Measurements from ENCODE around the gene JAKMIP3. TPM values are rescaled to one million over a fixed set of nuclear protein-coding genes. Genes with fewer than 3 reads are reported as not detected.

JAKMIP3 gene
- total and polyA plus RNA-seq, 7 experiments from 2014 or later = 0.15 to 1.4 (median 0.31) TPM; not detected in 1

DNA sequence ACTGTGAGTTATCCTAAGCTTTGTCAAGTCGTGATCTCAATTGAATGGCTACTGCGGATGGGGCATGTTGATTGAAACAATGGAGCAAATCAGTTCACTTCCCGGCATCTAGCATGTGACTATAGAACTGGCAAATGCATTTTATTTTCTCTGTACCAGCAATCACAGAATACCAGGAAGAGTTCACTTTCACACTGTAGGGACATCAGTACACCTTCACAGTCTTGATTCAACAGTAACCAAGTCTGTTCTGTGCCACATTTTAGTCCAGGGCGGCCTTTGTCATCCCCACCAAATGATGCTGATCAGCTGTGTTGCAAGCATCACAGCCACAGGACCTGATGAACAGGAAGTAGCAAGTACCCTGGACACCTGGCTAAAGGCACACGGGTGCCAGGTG, 32.1 kb upstream of the JAKMIP3 start:
- H3K36me3 ChIP-seq (ENCODE audit: control insufficient read depth in 2 of 3, insufficient read depth in 3 of 3, low read length in 3 of 3) = no peaks in the 10 kb centered on the region
- no peak overlapping the region for H3K27ac ChIP-seq (ENCODE audit: low read depth, low read length)
- ChIA-PET CTCF (no interaction called here), POLR2A (no interaction called here)
- H3K27me3 Mint-ChIP-seq = peaks cover 55 to 70% (median 59%) of the 10 kb centered on the region in 5 donors
- DNase-seq (no peak), ATAC-seq (no peak)
- H3K4me3 Mint-ChIP-seq = no peak overlapping the region
- H3K9me3 Mint-ChIP-seq = no peaks in the 10 kb centered on the region
- H3K4me3 ChIP-seq (ENCODE audit: low read length) = no peak overlapping the region
- no peaks in the 10 kb centered on the region for H3K9me3 ChIP-seq (ENCODE audit: control insufficient read depth in 2 of 3, low read length in 3 of 3)
- no peak overlapping the region for H3K27ac Mint-ChIP-seq
- peaks cover 0 to 2% (median 0%) of the 10 kb centered on the region in 5 donors for H3K36me3 Mint-ChIP-seq
- intact Hi-C loops (cut with micrococcal nuclease) = no loop called here
- H3K27me3 ChIP-seq (ENCODE audit: control insufficient read depth in 2 of 2, insufficient read depth in 2 of 2, low read length in 2 of 2) = peaks cover 0 to 9% of the 10 kb centered on the region in 2 donors
- H3K4me1 Mint-ChIP-seq = peaks cover 2 to 14% (median 7%) of the 10 kb centered on the region in 7 donors
- H3K4me1 ChIP-seq (ENCODE audit: control insufficient read depth in 2 of 2, insufficient read depth in 2 of 2, low read length in 2 of 2) = no peaks in the 10 kb centered on the region

DNA sequence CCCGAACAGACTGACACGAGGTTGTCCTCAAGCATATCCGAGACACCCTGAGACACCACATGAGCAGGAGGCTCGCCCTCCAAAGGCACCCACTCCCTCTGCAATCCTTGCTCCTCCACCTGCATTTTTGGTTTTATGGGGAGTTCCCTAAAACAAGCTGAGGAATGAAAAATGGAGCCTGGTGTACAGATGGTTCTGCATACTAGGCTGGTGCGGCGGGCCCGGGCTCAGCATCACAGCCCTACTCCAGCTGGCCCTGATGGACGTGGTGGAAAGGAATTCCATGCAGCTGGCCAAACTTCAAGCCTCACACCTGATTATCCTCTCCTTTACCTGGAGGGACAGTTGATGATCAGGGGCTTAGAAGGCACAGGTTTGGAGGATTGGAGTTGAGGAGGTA, 30.3 kb upstream of the JAKMIP3 start:
- no peaks in the 10 kb centered on the region for H3K36me3 Mint-ChIP-seq
- no peak overlapping the region for H3K27ac ChIP-seq (ENCODE audit: low read depth, low read length)
- no peak for ATAC-seq
- no peak overlapping the region for H3K27ac Mint-ChIP-seq
- no peaks in the 10 kb centered on the region for H3K36me3 ChIP-seq (ENCODE audit: control insufficient read depth in 2 of 3, insufficient read depth in 3 of 3, low read length in 3 of 3)
- no peaks in the 10 kb centered on the region for H3K4me1 ChIP-seq (ENCODE audit: control insufficient read depth in 2 of 2, insufficient read depth in 2 of 2, low read length in 2 of 2)
- H3K4me3 ChIP-seq (ENCODE audit: low read length) = no peak overlapping the region
- ChIA-PET CTCF (no interaction called here), POLR2A (no interaction called here)
- H3K27me3 Mint-ChIP-seq = peaks cover 58 to 69% (median 65%) of the 10 kb centered on the region in 5 donors
- peaks cover 0 to 14% (median 7%) of the 10 kb centered on the region in 7 donors for H3K4me1 Mint-ChIP-seq
- peak overlapping the region in 7 of 10 donors; percentile 37 to 67 (median 50) for H3K4me3 Mint-ChIP-seq
- no peaks in the 10 kb centered on the region for H3K9me3 Mint-ChIP-seq
- DNase-seq = no peak
- intact Hi-C loops (cut with micrococcal nuclease) = no loop called here
- H3K27me3 ChIP-seq (ENCODE audit: control insufficient read depth in 2 of 2, insufficient read depth in 2 of 2, low read length in 2 of 2) = peaks cover 0 to 9% of the 10 kb centered on the region in 2 donors
- H3K9me3 ChIP-seq (ENCODE audit: control insufficient read depth in 2 of 3, low read length in 3 of 3) = no peaks in the 10 kb centered on the region

DNA sequence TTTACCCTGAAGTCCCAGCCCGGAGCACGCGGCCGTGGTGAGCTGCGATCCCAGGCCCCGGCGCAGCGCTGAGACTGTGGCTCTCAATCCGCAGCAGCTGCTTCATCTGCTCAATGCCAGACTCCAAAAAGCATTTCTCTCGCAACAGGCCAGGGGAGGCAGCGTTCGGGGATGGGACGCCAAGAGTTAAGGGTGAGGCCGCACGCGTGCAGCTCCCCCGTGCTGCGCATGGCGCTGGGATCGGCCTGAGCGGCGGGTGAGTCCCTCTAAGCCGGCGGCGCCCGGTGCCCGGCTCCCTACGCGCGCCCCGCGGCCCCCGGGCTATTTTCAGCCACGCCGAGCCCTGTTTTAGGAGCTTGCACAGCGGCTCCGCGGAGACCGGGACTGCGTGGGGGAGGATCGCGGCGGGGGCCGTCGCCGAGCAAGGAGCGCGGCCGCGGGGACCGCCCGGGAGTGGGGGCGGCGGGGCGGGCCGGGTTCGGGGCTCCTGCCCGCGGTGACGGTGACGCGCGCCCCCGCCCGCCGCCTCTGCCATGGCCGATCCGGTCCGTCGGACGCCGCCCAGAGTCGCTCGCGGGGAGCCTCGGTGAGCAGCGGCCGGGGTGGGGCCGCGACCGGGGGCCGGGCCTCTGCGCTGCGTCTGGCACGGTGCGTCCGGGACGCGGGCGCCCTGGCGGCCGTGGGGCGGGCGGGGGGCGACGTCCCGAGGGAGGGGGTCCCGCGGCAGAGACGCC, 29.4 kb upstream of the JAKMIP3 start:
- Mint-ChIP-seq H3K4me1 (peaks cover 0 to 14% (median 7%) of the 10 kb centered on the region in 7 donors), H3K27ac (no peak overlapping the region), H3K4me3 (peak overlapping the region in 4 of 10 donors; percentile 47 to 78 (median 56)), H3K27me3 (peaks cover 55 to 74% (median 63%) of the 10 kb centered on the region in 5 donors), H3K36me3 (no peaks in the 10 kb centered on the region), H3K9me3 (no peaks in the 10 kb centered on the region)
- H3K9me3 ChIP-seq (ENCODE audit: control insufficient read depth in 2 of 3, low read length in 3 of 3) = no peaks in the 10 kb centered on the region
- H3K27me3 ChIP-seq (ENCODE audit: control insufficient read depth in 2 of 2, insufficient read depth in 2 of 2, low read length in 2 of 2) = peaks cover 0 to 9% of the 10 kb centered on the region in 2 donors
- H3K36me3 ChIP-seq (ENCODE audit: control insufficient read depth in 2 of 3, insufficient read depth in 3 of 3, low read length in 3 of 3) = no peaks in the 10 kb centered on the region
- H3K27ac ChIP-seq (ENCODE audit: low read depth, low read length) = no peak overlapping the region
- no peak overlapping the region for H3K4me3 ChIP-seq (ENCODE audit: low read length)
- intact Hi-C loops (cut with micrococcal nuclease) = no loop called here
- no peaks in the 10 kb centered on the region for H3K4me1 ChIP-seq (ENCODE audit: control insufficient read depth in 2 of 2, insufficient read depth in 2 of 2, low read length in 2 of 2)
- no peak for DNase-seq
- POLR2A ChIA-PET = no interaction called here
- CTCF ChIA-PET = no interaction called here
- no peak for ATAC-seq

DNA sequence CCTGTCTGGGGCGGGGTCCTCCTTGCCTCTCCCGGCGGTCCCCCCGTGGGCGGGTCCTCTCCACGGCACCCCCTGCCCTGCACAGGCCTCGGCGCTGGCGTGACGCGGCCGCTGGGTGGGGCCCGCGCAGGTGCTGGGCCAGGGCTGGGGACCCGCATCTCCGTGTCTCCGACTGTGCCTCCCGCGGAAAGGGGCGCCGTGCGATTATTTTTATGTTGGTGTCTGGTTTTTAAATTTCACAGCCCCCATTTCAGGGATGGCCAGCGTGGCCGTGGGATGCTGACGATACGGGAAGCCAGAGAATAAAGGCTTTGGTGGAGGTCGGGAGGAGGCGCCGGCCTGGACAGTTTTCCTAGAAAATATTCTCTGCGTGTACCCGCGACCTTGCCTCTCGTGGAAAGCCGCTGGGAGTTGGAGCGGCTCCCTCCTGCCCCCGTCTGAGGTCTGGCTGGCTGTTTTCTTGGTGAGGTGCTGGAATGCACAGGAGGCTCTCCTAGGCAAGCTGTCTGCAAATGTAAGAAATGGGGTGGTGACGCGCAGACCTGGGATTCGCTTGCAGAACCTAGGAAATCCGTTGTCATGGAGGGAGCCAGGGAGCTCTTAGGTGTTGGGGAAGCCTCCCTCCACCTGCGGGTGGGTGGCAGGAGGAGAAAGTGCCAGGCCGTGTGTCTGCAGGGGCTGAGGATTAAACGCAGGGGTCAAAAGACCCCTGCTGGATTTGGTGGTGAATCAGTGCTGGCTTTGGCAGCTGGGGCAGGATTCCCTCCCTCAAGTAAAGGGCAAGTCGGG, 28.7 kb upstream of the JAKMIP3 start:
- peak overlapping the region in 9 of 10 donors; percentile 27 to 78 (median 59) for H3K4me3 Mint-ChIP-seq
- CTCF ChIA-PET = interaction anchor here (0.6 kb wide), 1 partner anchor 112 kb away, joined by 3 read pairs; no protein-coding TSS in a partner anchor
- POLR2A ChIA-PET = no interaction called here
- DNase-seq (no peak), ATAC-seq (no peak)
- H3K9me3 ChIP-seq (ENCODE audit: control insufficient read depth in 2 of 3, low read length in 3 of 3) = no peaks in the 10 kb centered on the region
- H3K4me1 Mint-ChIP-seq = peaks cover 0 to 14% (median 8%) of the 10 kb centered on the region in 7 donors
- no peaks in the 10 kb centered on the region for H3K4me1 ChIP-seq (ENCODE audit: control insufficient read depth in 2 of 2, insufficient read depth in 2 of 2, low read length in 2 of 2)
- no peaks in the 10 kb centered on the region for H3K9me3 Mint-ChIP-seq
- H3K27ac ChIP-seq (ENCODE audit: low read depth, low read length) = no peak overlapping the region
- H3K36me3 Mint-ChIP-seq = no peaks in the 10 kb centered on the region
- no peak overlapping the region for H3K27ac Mint-ChIP-seq
- intact Hi-C loops (cut with micrococcal nuclease) = no loop called here
- no peaks in the 10 kb centered on the region for H3K36me3 ChIP-seq (ENCODE audit: control insufficient read depth in 2 of 3, insufficient read depth in 3 of 3, low read length in 3 of 3)
- no peak overlapping the region for H3K4me3 ChIP-seq (ENCODE audit: low read length)
- peaks cover 55 to 76% (median 61%) of the 10 kb centered on the region in 5 donors for H3K27me3 Mint-ChIP-seq
- H3K27me3 ChIP-seq (ENCODE audit: control insufficient read depth in 2 of 2, insufficient read depth in 2 of 2, low read length in 2 of 2) = peaks cover 0 to 9% of the 10 kb centered on the region in 2 donors

DNA sequence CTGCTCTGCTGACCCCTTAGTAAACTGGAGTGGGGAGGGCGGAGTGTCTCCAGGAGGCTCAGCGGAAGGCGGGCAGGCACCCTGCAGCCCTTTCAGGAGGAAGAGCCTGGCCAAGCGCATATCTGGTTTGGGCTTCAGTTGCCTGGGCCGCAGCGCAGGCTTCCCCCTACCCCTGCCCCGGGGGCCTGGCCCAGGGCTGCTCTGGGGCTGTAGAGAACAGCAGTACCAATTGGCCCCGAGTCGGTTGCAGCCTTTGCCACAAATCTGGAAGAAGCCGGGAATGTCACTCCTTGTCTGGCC, 28.1 kb upstream of the JAKMIP3 start:
- no peaks in the 10 kb centered on the region for H3K9me3 ChIP-seq (ENCODE audit: control insufficient read depth in 2 of 3, low read length in 3 of 3)
- POLR2A ChIA-PET = no interaction called here
- H3K27ac ChIP-seq (ENCODE audit: low read depth, low read length) = no peak overlapping the region
- DNase-seq (no peak), ATAC-seq (no peak)
- peaks cover 0 to 9% of the 10 kb centered on the region in 2 donors for H3K27me3 ChIP-seq (ENCODE audit: control insufficient read depth in 2 of 2, insufficient read depth in 2 of 2, low read length in 2 of 2)
- peaks cover 59 to 80% (median 63%) of the 10 kb centered on the region in 5 donors for H3K27me3 Mint-ChIP-seq
- H3K4me3 ChIP-seq (ENCODE audit: low read length) = no peak overlapping the region
- H3K4me1 Mint-ChIP-seq = peaks cover 0 to 14% (median 8%) of the 10 kb centered on the region in 7 donors
- H3K4me3 Mint-ChIP-seq = peak overlapping the region in 2 of 10 donors; percentile 59 to 78
- no peaks in the 10 kb centered on the region for H3K36me3 Mint-ChIP-seq
- H3K27ac Mint-ChIP-seq = no peak overlapping the region
- CTCF ChIA-PET = interaction anchor here (0.6 kb wide), 1 partner anchor 113 kb away, joined by 3 read pairs; no protein-coding TSS in a partner anchor
- no peaks in the 10 kb centered on the region for H3K9me3 Mint-ChIP-seq
- intact Hi-C loops (cut with micrococcal nuclease) = no loop called here
- no peaks in the 10 kb centered on the region for H3K36me3 ChIP-seq (ENCODE audit: control insufficient read depth in 2 of 3, insufficient read depth in 3 of 3, low read length in 3 of 3)
- no peaks in the 10 kb centered on the region for H3K4me1 ChIP-seq (ENCODE audit: control insufficient read depth in 2 of 2, insufficient read depth in 2 of 2, low read length in 2 of 2)

DNA sequence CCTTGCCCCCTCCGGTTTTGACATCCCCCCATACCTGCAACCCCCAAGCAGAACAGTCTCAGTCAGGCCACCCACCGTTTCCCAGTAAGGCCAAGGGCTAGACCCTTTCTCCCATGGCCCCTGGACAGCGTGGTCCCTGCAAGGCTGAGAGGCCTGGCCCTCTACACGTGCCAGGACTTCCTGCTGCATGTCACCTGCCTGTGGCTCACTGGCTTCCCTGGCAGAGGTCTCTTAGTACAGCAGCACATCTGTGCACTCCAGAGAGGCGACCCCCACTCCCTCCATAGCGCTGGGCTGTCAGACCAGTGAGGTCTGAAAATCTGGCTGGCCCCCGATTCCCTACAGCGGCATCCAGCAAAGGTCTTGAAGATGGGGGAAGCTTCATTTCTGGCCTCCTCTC, 26.4 kb upstream of the JAKMIP3 start:
- H3K9me3 Mint-ChIP-seq = no peaks in the 10 kb centered on the region
- intact Hi-C loops (cut with micrococcal nuclease) = no loop called here
- peaks cover 0 to 6% of the 10 kb centered on the region in 2 donors for H3K27me3 ChIP-seq (ENCODE audit: control insufficient read depth in 2 of 2, insufficient read depth in 2 of 2, low read length in 2 of 2)
- H3K27ac Mint-ChIP-seq = peak overlapping the region in 1 of 9 donors; percentile 59
- H3K27ac ChIP-seq (ENCODE audit: low read depth, low read length) = no peak overlapping the region
- ATAC-seq (no peak), DNase-seq (no peak)
- peak overlapping the region in 1 of 10 donors; percentile 58 for H3K4me3 Mint-ChIP-seq
- H3K4me3 ChIP-seq (ENCODE audit: low read length) = no peak overlapping the region
- H3K4me1 Mint-ChIP-seq = peaks cover 0 to 14% (median 8%) of the 10 kb centered on the region in 7 donors
- no peaks in the 10 kb centered on the region for H3K36me3 ChIP-seq (ENCODE audit: control insufficient read depth in 2 of 3, insufficient read depth in 3 of 3, low read length in 3 of 3)
- no peaks in the 10 kb centered on the region for H3K9me3 ChIP-seq (ENCODE audit: control insufficient read depth in 2 of 3, low read length in 3 of 3)
- H3K36me3 Mint-ChIP-seq = no peaks in the 10 kb centered on the region
- no peaks in the 10 kb centered on the region for H3K4me1 ChIP-seq (ENCODE audit: control insufficient read depth in 2 of 2, insufficient read depth in 2 of 2, low read length in 2 of 2)
- CTCF ChIA-PET = no interaction called here
- POLR2A ChIA-PET = no interaction called here
- peaks cover 53 to 75% (median 56%) of the 10 kb centered on the region in 5 donors for H3K27me3 Mint-ChIP-seq
